Kidney epithelial cell (primary cell): ENCODE results near the gene PSMC3. TPM values are rescaled to one million over a fixed set of nuclear protein-coding genes. Genes with fewer than 3 reads are reported as not detected.

Source experiments
- DNase-seq: peaks from one replicate; pipeline ENCODE4 v3.0.0-alpha.2; 2010; ENCODE audit warnings: low read depth
- H3K27me3 ChIP-seq: 2 replicates; pipeline ENCODE4 v1.6.0; 2011; ENCODE audit warnings: low read length; ENCODE audit not compliant: control insufficient read depth, insufficient read depth
- H3K36me3 ChIP-seq: 2 replicates; pipeline ENCODE4 v1.5.1; 2011; ENCODE audit warnings: low read length; ENCODE audit not compliant: control insufficient read depth, insufficient read depth
- H3K4me3 ChIP-seq: 2 replicates; pipeline ENCODE4 v1.5.1; 2011; ENCODE audit warnings: low read depth, mild to moderate bottlenecking, control low read depth, low read length
- CTCF ChIP-seq: IDR thresholded peaks from 2 replicates; pipeline ENCODE4 v1.5.1; 2011; ENCODE audit warnings: mild to moderate bottlenecking, moderate library complexity, low read length, control low read depth, inconsistent platforms; ENCODE audit not compliant: insufficient read depth, poor library complexity, severe bottlenecking
- total RNA-seq: library from RNA; depleted of rRNA; stranded (reverse); fragments of >200 nt; gene quantifications from 2 replicates; pipeline ENCODE4 v1.2.3, GENCODE V29; 2015

Gene PSMC3
- total RNA-seq, 1 donor from 2014 or later = 126 TPM

GRCh38 chr11:47418454-47419259, 7.6 kb downstream of the PSMC3 start:
- no peak for DNase-seq
- Histone ChIP-seq H3K36me3 (peaks cover 14% of the 10 kb centered on the region), H3K4me3 (no peak overlapping the region), H3K27me3 (no peaks in the 10 kb centered on the region)
- TF ChIP-seq CTCF = no peak

GRCh38 chr11:47417712-47418111, 8.5 kb downstream of the PSMC3 start:
- no peak for DNase-seq
- Histone ChIP-seq H3K27me3 (no peaks in the 10 kb centered on the region), H3K4me3 (no peak overlapping the region), H3K36me3 (peaks cover 14% of the 10 kb centered on the region)
- no peak for TF ChIP-seq CTCF

GRCh38 chr11:47415949-47416472, 10.2 kb downstream of the PSMC3 start:
- no peak for TF ChIP-seq CTCF
- Histone ChIP-seq H3K27me3 (no peaks in the 10 kb centered on the region), H3K36me3 (peaks cover 10% of the 10 kb centered on the region), H3K4me3 (no peak overlapping the region)
- peak; percentile 69 for DNase-seq

GRCh38 chr11:47415091-47415854, 11.0 kb downstream of the PSMC3 start:
- no peak for DNase-seq
- H3K4me3 ChIP-seq = no peak overlapping the region

GRCh38 chr11:47414685-47415070, 11.6 kb downstream of the PSMC3 start:
- no peak for TF ChIP-seq CTCF
- DNase-seq = no peak
- no peak overlapping the region for H3K4me3 ChIP-seq
- H3K36me3 ChIP-seq = peaks cover 8% of the 10 kb centered on the region
- no peaks in the 10 kb centered on the region for H3K27me3 ChIP-seq

More at GRCh38 chr11:47415091-47415854, 11.0 kb downstream of the PSMC3 start:
- Histone ChIP-seq H3K27me3 (no peaks in the 10 kb centered on the region), H3K36me3 (peaks cover 10% of the 10 kb centered on the region)
- TF ChIP-seq CTCF = no peak
